GM21737 (cell line): ENCODE data around the gene ZNF652.
"Not testable (repeated sequence)": the region's sequence is repeated elsewhere in the genome, so short reads cannot be mapped to it uniquely, and the experiment has no call there.

Experiments
- ATAC-seq: cut with Tn5 transposase; IDR thresholded peaks from one replicate; pipeline ENCODE4 v1.9.1; 2021; ENCODE audit warnings: mild to moderate bottlenecking, moderate library complexity; ENCODE audit not compliant: unreplicated experiment

The ZNF652 gene

GRCh38 chr17:49387498-49388289, 25.6 kb upstream of the ZNF652 start:
- ATAC-seq = peak; percentile 4

- ATAC-seq = no peak
Measured at GRCh38 chr17:49386373-49386772, 24.3 kb upstream of the ZNF652 start.

- ATAC-seq = no peak
Measured at GRCh38 chr17:49384951-49385350, 22.9 kb upstream of the ZNF652 start.

- ATAC-seq = no peak
Measured at GRCh38 chr17:49383060-49383459, 21.0 kb upstream of the ZNF652 start.

- ATAC-seq = no peak
Measured at GRCh38 chr17:49382556-49382955, 20.5 kb upstream of the ZNF652 start.

- ATAC-seq = no peak
Measured at GRCh38 chr17:49381793-49382192, 19.7 kb upstream of the ZNF652 start.

- ATAC-seq = no peak
Measured at GRCh38 chr17:49381033-49381432, 19.0 kb upstream of the ZNF652 start.

GRCh38 chr17:49379926-49380325, 17.9 kb upstream of the ZNF652 start:
- no peak for ATAC-seq

GRCh38 chr17:49378311-49378710, 16.3 kb upstream of the ZNF652 start:
- ATAC-seq = no peak

- no peak for ATAC-seq
Measured at GRCh38 chr17:49375544-49375943, 13.5 kb upstream of the ZNF652 start.

GRCh38 chr17:49373115-49373514, 11.1 kb upstream of the ZNF652 start:
- ATAC-seq = no peak

GRCh38 chr17:49372425-49372824, 10.4 kb upstream of the ZNF652 start:
- no peak for ATAC-seq

GRCh38 chr17:49370971-49371834, 9.2 kb upstream of the ZNF652 start:
- ATAC-seq = no peak

GRCh38 chr17:49369760-49370159, 7.7 kb upstream of the ZNF652 start:
- no peak for ATAC-seq

GRCh38 chr17:49369089-49369488, 7.0 kb upstream of the ZNF652 start:
- ATAC-seq = no peak

GRCh38 chr17:49365667-49366066, 3.6 kb upstream of the ZNF652 start:
- no peak for ATAC-seq

GRCh38 chr17:49365126-49365525, 3.1 kb upstream of the ZNF652 start:
- ATAC-seq = not testable (repeated sequence)

GRCh38 chr17:49364119-49364518, 2.1 kb upstream of the ZNF652 start:
- no peak for ATAC-seq

- ATAC-seq = no peak
Measured at GRCh38 chr17:49363251-49363650, 1.2 kb upstream of the ZNF652 start.

GRCh38 chr17:49362723-49363117, 670 bp upstream of the ZNF652 start:
- ATAC-seq = no peak

GRCh38 chr17:49361129-49361901, 735 bp downstream of the ZNF652 start:
- ATAC-seq = peak; percentile 27
